GM18867 (cell line): ENCODE measurements around the gene SPACDR.
A peak's percentile ranks its signal among the peaks of the same experiment; 100 is the strongest.

Source experiments
- ATAC-seq: cut with Tn5 transposase; IDR thresholded peaks from one replicate; pipeline ENCODE4 v1.9.1; 2021; ENCODE audit warnings: mild to moderate bottlenecking, moderate library complexity; ENCODE audit not compliant: unreplicated experiment

SPACDR gene

GRCh38 chr7:100485471-100485876, 21.4 kb upstream of the SPACDR start:
- ATAC-seq = no peak

DNA sequence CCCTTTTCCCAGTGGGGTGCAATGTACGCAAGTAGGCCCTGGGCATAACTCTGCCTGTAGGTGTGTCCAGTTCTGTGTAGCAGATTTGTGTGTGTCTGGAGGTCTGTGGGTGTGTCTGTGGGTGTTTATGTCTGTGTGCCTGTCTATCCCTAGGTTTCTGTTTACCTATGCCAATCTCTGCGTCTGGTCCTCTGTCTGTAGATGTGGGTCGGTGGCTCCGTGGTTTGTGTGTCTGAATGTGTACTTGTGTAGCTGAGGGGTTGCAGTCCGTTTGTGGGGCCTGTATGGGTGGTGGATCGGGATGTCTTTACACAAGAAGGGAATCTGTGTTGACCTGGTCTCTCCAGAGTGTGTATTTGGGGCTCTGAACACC, 20.6 kb upstream of the SPACDR start:
- ATAC-seq = no peak

GRCh38 chr7:100483722-100484672, 19.9 kb upstream of the SPACDR start, which contains the start of gene NYAP1:
TSS of gene NYAP1 (plus strand) at chr7:100483927. CDS start at chr7:100485312, 1,385 bp downstream.
- ATAC-seq = peak; percentile 16

- ATAC-seq = peak; percentile 52
These were observed 19.1 kb upstream of the SPACDR start for GRCh38 chr7:100483090-100483721.

DNA sequence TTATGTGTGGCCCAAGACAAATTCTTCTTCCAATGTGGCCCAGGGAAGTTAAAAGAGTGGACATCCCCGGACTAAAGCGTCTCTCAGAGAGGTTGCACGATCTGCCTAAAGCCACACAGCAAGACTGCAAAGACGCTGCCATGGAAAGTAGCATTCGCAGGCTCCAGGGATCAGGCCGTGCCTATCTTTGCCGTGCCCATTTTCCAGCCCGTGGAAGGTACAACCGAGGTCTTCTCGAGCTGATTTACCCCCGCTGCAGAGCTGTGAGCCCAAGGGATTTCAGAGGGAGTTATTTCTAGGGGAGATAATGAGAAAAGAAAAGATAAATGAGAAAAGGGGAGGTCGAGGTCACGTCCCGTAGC, 18.6 kb upstream of the SPACDR start:
- no peak for ATAC-seq

GRCh38 chr7:100481466-100481865, 17.4 kb upstream of the SPACDR start:
- ATAC-seq = no peak

GRCh38 chr7:100478958-100479660, 15.0 kb upstream of the SPACDR start, which contains the start of gene TSC22D4:
TSS of gene TSC22D4 (minus strand) at chr7:100479214. CDS start at chr7:100478038, 1,176 bp downstream.
- ATAC-seq = peak; percentile 65

GRCh38 chr7:100477871-100478267, 13.8 kb upstream of the SPACDR start:
- no peak for ATAC-seq

GRCh38 chr7:100476903-100477870, 13.1 kb upstream of the SPACDR start:
- ATAC-seq = no peak

DNA sequence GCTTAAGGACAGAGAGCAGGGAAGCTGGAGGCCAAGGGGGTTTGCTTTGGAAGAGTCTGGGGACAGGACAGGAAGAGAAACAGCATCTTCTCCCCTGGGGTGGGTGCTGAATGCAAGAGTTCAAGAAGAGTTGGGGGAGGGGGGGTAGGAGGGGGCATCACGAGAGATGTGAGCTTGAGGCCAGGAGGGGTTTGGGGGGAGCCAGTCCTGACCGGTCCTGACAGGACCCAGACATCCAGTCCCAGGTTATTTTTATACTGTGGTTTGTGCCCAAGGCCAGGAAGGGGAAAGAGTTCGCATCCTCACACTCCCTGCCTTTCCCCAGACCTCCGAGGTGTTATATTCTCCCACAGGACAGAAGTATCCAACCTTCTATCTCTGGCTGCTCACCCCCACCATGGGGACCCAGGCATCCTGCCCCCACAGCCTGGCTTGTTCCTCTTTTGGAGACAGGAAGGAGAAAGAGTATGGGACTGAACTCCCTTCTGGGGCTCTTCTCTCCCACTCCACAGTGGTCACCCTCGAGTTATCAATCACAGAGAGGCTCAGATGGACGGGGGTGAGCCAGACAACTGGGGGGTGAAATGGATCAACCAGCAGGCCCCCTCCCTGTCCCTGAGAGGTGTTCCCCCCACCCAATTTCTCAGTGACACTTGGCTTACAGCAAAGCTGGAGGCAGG, 12.2 kb upstream of the SPACDR start:
- ATAC-seq = no peak

DNA sequence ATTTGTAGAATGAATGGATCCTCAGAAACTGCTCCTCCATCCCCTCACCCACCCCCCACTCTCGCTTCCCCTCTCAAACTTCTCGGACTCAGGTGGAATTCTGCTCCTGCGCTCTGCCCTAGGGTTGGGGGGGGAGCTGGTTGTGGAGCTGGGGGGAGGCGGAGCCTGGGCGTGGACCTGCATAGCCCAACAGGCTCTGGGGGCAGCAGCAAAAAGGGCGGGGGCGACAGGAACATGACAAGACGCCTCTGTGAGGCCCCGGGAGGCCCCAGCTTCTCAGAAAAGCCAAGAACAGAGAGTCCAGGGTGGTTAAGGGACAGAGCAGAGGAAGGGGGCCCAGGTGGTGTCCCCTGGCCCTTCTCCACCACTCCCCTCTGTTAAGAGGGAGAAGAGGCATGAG, 11.5 kb upstream of the SPACDR start:
- no peak for ATAC-seq

DNA sequence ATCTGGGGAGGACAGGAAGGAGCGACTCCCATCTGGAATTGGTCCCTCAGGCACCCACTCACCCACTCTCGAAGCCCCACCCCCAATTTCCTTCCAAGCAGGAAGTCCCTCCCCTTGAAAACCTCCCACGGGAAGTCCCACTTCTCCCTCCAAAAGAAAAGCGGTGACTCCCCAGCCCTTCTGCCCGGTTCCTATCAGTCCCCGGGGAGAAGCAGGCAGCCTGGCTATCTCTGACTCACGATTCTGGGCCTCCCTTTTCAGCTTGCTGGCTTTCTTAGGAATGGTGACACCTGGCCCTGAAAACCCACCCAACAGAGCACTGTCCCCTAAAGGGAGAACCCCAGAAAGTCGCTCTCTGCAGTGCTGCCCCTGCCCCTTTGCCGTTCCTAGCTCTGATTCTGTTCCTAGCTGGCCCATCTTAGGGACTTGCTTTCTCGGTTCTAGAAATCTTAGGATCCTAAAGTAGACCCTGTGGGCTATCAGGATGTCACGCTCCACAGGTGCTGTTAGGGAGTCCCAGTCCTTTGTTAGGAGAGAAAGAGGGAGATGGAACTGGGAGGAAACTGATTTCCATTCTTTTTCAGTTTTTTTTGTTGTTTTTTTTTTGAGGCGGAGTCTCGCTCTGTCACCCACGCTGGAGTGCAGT, 8.9 kb upstream of the SPACDR start:
- ATAC-seq = no peak

DNA sequence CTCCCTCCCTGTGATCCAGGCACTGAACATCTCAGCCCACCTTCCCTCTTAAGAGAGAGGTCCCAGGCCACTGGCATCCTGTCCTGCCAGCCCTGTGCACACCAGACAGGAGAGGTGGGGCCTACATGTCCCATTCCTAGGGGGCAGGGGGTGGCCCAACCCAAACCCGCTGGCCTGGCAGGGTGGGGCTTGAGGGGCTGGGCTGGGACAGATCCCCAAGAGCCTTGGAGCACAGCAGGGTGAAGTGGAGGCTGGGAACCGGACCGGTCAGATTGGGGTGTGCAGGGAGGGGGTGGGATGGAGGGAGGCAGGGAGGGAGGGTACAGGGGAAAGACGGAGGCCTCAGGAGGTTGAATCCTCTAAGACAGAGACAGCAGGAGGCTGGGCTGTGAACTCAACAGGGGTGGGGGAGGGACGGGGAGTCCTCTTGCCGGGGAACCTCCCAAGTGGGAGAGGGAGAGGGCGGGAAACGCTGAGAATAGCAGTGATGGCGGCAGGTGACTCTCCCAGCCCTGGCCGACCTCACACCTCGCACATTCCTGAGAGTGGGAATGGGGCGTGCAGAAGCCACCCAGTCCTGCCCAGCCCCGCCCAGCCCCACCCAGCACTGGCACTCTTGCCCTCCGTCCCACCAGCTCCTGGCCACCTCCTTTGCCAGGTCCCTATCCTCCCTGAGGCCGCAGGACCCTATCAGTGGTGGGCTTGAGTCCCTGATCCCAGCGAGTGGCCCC, 8.2 kb upstream of the SPACDR start:
- no peak for ATAC-seq

DNA sequence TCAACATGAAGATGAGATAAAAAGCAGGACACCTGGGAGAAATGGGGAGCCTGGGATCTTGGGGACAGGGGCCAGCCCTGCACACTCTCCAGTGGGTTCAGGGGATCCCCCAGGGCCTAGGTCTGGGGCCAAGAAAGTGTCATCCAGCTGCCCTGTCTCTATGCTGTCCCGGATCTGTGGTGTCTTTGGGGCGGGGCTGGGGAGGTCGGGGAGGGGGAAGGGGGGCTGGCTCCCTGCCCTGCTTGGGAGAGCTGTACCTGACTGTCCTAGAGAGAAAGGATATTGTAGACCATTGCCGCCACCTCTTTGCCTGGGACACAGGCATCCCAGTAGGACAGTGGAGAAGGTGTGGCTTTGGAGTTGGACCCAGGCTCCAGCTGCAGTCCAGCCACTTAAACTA, 7.0 kb upstream of the SPACDR start:
- no peak for ATAC-seq

GRCh38 chr7:100469227-100470044, 5.4 kb upstream of the SPACDR start:
- peak; percentile 62 for ATAC-seq

DNA sequence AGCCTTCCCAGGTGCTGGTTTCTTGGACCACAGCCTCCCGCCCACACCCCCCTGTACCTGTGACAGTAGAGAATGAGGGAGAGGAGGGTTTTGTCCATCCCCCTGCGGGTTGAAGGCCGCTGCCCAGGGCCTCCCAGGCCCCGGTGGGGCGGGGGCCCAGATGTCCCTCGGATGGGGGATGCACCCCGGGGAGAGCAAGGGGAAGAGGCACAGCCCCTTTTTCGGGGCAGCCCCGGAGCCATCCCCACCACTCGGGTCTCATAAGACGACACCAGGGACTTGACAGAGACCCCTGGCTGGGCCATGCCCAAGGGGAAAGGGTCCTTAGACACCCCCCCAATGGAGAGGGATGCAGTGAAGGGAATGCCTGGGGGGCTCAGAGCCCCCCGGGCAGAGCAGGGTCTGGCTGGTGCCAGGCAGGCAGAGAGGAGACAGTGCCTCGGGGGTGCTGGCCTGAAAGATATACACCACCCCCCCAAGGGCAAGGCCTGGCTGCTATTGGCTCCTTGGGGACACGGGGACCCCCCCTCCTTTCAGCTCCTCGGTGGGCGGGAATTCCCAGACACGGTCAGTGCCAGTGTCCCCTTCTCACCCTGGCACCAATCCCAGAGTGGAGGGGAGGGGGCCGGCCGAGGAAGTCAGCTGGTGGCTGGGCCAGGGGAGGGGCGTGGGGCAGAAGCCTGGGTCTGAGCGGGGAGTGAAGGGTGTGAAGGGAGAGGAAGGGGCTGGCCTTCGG, 3.7 kb upstream of the SPACDR start:
- ATAC-seq = no peak
